GM21367 (cell line): ENCODE measurements around the gene DSTN.

Source experiments
- ATAC-seq: cut with Tn5 transposase; IDR thresholded peaks from one replicate; pipeline ENCODE4 v1.9.1; 2021; ENCODE audit not compliant: unreplicated experiment

Gene DSTN

GRCh38 chr20:17569616-17570346 is at the start of gene DSTN:
DSTN (plus strand) TSS chr20:17570075; CDS start chr20:17570209, 134 bp downstream.
- peak; percentile 85 for ATAC-seq

- no peak for ATAC-seq
These were observed 49.3 kb upstream of the DSTN start for GRCh38 chr20:17520583-17520982.

- no peak for ATAC-seq
These were observed 47.3 kb upstream of the DSTN start for GRCh38 chr20:17522528-17522927.

GRCh38 chr20:17523326-17523725 is 46.5 kb upstream of the DSTN start:
- no peak for ATAC-seq

GRCh38 chr20:17524560-17524959 is 45.3 kb upstream of the DSTN start:
- no peak for ATAC-seq

GRCh38 chr20:17525132-17525531 is 44.7 kb upstream of the DSTN start:
- ATAC-seq: no peak

- ATAC-seq: peak; percentile 78
These were observed 44.2 kb upstream of the DSTN start for GRCh38 chr20:17525650-17526049.

- ATAC-seq: no peak
These were observed 40.3 kb upstream of the DSTN start for GRCh38 chr20:17529586-17529985.

GRCh38 chr20:17530153-17530552 is 39.7 kb upstream of the DSTN start:
- no peak for ATAC-seq

GRCh38 chr20:17530716-17531664 is 38.9 kb upstream of the DSTN start, which contains the start of gene BFSP1:
BFSP1 (minus strand) TSS chr20:17531379; CDS start chr20:17531329, 50 bp downstream.
- no peak for ATAC-seq

GRCh38 chr20:17531665-17532025 is 38.2 kb upstream of the DSTN start:
- ATAC-seq: no peak

GRCh38 chr20:17533396-17533795 is 36.5 kb upstream of the DSTN start:
- ATAC-seq: no peak

GRCh38 chr20:17534077-17534476 is 35.8 kb upstream of the DSTN start:
- ATAC-seq: no peak

- ATAC-seq: peak; percentile 84
These were observed 32.9 kb upstream of the DSTN start for GRCh38 chr20:17536944-17537444.

GRCh38 chr20:17537959-17538358 is 31.9 kb upstream of the DSTN start:
- no peak for ATAC-seq

GRCh38 chr20:17538517-17539170 is 31.2 kb upstream of the DSTN start:
- ATAC-seq: peak; percentile 63

GRCh38 chr20:17541596-17541995 is 28.3 kb upstream of the DSTN start:
- no peak for ATAC-seq

- no peak for ATAC-seq
These were observed 27.9 kb upstream of the DSTN start for GRCh38 chr20:17541996-17542395.

- no peak for ATAC-seq
These were observed 27.4 kb upstream of the DSTN start for GRCh38 chr20:17542481-17542880.

- no peak for ATAC-seq
These were observed 26.9 kb upstream of the DSTN start for GRCh38 chr20:17542993-17543412.

GRCh38 chr20:17543531-17544131 is 26.2 kb upstream of the DSTN start:
- ATAC-seq: no peak
